Choroid plexus epithelial cell (primary cell): Measurements from ENCODE around the gene HSD17B14.

Experiments used
- DNase-seq: peaks from one replicate; pipeline ENCODE4 v3.0.0-alpha.2; 2010; ENCODE audit warnings: low read depth
- H3K4me3 ChIP-seq: 2 replicates; pipeline ENCODE4 v1.5.1; 2011; ENCODE audit warnings: low read depth, mild to moderate bottlenecking, control low read depth, low read length, moderate library complexity
- CTCF ChIP-seq: conservative IDR thresholded peaks from 2 replicates; pipeline ENCODE4 v1.5.1; 2011; ENCODE audit warnings: low read depth, mild to moderate bottlenecking, control low read depth, inconsistent platforms, low read length, moderate library complexity

Gene HSD17B14

DNA sequence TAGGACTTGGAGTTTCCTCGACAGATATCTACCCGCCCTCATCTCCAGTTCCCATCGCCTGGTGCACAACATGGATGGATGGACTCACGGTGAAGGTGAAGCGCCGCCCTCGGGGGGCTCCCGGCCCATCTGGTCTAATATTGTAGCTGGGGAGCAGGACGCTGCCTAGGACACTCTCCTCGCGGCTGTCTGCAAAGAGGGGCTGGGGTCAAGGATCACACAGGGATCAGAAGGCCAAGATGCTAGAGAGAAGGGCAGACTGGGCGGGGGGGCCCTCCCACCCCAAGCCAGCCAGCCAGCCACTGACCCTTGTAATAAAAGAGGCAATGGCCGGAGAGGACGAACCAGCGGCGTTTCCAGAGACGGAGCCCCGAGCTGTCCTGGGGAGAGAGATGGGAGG lies 25.0 kb upstream of the HSD17B14 start:
- DNase-seq, result no peak
- H3K4me3 ChIP-seq, result no peak overlapping the region
- TF ChIP-seq CTCF, result no peak

- DNase-seq, result no peak
- no peak overlapping the region for H3K4me3 ChIP-seq
- TF ChIP-seq CTCF, result no peak
These were observed 23.7 kb upstream of the HSD17B14 start for GRCh38 chr19:48859711-48860572.

DNA sequence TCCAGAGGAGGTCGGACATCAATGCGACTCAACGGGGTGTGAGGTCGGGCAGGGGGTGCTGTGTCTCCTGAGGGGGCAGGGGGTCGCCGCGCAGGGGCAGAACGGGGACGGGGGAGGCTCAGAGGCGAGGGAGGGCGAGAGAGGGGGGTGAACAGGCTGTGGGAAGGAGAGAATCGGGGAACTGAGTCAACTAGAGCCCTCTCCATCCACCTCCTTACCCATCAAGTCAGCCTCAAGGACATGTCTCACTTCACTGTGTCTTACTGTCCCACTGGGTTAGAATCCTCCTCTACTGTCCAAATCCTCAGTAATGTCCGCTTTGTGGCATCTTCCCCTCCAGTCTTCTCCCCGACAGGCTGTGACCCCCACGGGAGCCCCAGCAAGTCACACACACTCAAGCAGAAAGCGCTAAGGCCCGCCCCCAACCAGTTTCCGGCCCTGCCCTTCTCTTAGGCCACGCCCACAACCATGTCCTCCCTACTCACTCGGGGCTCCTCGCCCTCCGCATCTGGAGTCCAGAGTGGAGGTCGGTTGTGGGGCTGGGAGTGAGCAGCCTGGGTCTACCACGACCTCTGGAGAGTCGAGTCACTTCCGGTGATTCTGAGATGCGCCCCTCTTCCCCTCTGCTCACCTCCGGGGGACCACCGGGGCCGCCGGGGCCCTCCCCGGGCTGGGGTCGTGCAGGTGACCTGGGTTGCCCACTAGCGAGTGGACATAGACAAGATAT lies 22.9 kb upstream of the HSD17B14 start:
- no peak overlapping the region for H3K4me3 ChIP-seq
- TF ChIP-seq CTCF, result no peak
- no peak for DNase-seq

DNA sequence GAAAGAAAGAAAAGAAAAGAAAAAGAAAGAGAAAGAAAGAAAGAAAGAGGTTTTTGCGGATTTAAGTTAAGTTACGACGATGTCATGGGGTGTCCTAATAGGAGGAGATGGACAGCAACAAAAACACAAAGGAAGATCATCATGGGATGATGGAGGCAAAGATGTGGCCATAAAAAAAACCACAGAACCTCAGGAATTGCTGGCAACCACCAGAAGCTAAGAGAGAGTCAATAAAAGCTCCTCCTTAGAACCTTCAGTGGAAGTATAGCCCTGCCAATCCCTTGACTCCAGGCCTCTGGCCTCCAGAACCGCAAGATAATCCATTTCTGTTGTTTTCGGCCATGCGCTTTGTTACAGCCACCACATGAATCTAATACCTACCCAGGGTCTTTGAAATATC lies 20.6 kb upstream of the HSD17B14 start:
- no peak for DNase-seq
- no peak for TF ChIP-seq CTCF
- H3K4me3 ChIP-seq, result no peak overlapping the region

GRCh38 chr19:48854103-48854502 lies 17.8 kb upstream of the HSD17B14 start:
- no peak for TF ChIP-seq CTCF
- H3K4me3 ChIP-seq, result no peak overlapping the region
- no peak for DNase-seq

DNA sequence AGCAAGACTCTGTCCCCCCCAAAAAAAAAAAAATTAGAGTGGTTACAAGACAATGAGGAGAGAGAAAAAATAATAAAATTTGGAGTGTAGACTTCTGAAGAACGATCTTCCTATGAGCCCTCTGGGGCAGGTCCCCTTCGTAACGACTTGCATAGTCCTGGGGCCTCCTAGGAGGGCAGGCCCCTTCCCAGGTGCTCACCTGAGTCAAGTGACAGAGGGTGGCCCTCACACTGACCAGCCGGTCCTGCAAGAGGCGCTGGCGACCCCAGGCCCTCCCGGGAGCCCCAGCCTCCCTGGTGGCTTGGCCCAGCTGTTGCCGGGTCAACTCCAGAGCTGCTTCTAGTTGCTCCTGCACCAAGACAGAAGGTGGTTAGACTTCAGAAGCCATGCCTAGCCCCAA lies 17.2 kb upstream of the HSD17B14 start:
- DNase-seq, result no peak
- no peak for TF ChIP-seq CTCF
- no peak overlapping the region for H3K4me3 ChIP-seq
